Placental pericyte (primary cell): ENCODE results near the gene ZNF326. TPM values are rescaled to one million over a fixed set of nuclear protein-coding genes. Genes with fewer than 3 reads are reported as not detected.

Experiments
- small RNA-seq: library from RNA; depleted of rRNA; stranded (forward); fragments of <200 nt; gene quantifications from one replicate; pipeline ENCODE3, GENCODE V24; 2012; ENCODE audit warnings: low replicate concordance
- total RNA-seq: library from RNA; depleted of rRNA; stranded (reverse); fragments of >200 nt; gene quantifications from 2 replicates; pipeline ENCODE4 v1.2.3, GENCODE V29; 2012

The ZNF326 gene
- total RNA-seq = 9.2 and 12.0 TPM in 2 replicates

DNA sequence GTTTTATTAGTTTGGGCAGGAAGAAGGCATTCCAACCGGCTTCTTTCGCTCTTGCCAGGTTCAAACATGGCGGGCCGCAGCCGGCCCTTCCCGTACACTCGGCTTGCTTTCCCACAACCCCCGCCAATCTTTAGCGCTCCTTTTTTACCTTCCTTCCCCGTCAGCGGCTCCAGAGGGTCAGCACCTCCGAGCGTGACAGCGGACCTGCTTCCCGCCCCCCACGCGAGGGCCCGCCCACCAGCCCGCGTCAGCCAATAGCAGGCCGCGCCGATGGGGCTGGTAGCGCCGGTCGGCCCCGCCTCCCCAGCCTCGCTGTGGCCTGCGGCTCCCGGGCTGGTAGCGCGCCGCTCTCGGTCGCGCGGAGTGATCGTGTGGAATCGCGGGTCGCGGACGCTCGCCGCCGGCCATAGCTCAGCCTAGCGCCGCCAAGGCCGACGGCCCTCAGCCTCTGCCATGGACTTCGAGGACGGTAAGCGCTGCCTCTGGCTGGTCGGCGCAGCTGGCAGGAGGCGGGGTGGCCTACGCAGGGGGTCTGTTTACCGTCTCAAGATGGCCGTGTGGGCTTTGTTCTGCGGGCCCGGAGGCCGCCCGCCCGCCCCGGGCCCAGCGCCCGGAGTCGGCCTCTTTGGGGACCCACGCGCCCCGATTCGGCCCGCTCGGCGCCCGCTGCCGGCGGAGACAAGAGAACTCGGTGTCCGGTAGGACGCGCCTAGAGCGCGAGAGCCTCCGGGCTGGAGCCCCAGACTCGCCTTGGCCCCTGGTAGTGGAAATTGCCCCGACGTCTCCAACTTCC is at the start of gene ZNF326:
TSS of gene ZNF326 (plus strand) at position 306 of the 793 bp plus-strand sequence. CDS start at position 454, 148 bp downstream.

Small RNA genes within 50 kb of the gene (small RNA-seq; reads per million reads assigned to genes)
- gene RN7SKP272 = not detected

Other genes starting within 250 kb of the ZNF326 start
- 28.8 and 50.3 TPM in 2 replicates for gene LRRC8D, start 174.1 kb upstream of the ZNF326 start, total RNA-seq